ENCODE measurements around the gene SLITRK4.
A peak's percentile ranks its signal among the peaks of the same experiment; 100 is the strongest.

The SLITRK4 gene

DNA sequence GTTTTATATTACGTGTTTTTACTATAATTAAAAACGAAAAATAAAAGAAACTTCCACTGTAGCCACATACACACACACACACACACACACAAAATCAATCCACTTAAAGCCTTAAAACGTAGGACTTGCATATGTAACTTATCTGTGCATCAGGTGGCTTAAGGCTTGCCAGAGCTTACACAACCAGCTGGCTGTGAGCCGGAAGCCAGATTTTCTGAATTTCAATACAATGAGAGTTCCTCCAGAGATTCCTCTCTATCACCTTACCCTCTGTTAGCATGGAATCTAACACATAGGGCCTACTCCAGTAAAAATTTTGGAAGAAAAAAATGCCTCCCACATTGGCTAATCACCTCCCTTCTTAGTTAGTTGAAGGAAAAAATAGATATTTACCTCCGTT is 27.9 kb upstream of the SLITRK4 start:
- no peak for DNase-seq
- TF ChIP-seq, protein P1, sequence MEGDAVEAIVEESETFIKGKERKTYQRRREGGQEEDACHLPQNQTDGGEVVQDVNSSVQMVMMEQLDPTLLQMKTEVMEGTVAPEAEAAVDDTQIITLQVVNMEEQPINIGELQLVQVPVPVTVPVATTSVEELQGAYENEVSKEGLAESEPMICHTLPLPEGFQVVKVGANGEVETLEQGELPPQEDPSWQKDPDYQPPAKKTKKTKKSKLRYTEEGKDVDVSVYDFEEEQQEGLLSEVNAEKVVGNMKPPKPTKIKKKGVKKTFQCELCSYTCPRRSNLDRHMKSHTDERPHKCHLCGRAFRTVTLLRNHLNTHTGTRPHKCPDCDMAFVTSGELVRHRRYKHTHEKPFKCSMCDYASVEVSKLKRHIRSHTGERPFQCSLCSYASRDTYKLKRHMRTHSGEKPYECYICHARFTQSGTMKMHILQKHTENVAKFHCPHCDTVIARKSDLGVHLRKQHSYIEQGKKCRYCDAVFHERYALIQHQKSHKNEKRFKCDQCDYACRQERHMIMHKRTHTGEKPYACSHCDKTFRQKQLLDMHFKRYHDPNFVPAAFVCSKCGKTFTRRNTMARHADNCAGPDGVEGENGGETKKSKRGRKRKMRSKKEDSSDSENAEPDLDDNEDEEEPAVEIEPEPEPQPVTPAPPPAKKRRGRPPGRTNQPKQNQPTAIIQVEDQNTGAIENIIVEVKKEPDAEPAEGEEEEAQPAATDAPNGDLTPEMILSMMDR (IDR thresholded peaks at IDR 0.05): no peak
- H3K36me3 Mint-ChIP-seq (ENCODE audit: low read depth): no peaks in the 10 kb centered on the region
- no peaks in the 10 kb centered on the region for H3K4me1 Mint-ChIP-seq
- H3K27ac Mint-ChIP-seq: no peak overlapping the region
- peaks cover 13% of the 10 kb centered on the region for H3K9me3 Mint-ChIP-seq
- no peaks in the 10 kb centered on the region for H3K27me3 Mint-ChIP-seq (ENCODE audit: low read depth, poor library complexity)
- no peak overlapping the region for H3K4me3 Mint-ChIP-seq

DNA sequence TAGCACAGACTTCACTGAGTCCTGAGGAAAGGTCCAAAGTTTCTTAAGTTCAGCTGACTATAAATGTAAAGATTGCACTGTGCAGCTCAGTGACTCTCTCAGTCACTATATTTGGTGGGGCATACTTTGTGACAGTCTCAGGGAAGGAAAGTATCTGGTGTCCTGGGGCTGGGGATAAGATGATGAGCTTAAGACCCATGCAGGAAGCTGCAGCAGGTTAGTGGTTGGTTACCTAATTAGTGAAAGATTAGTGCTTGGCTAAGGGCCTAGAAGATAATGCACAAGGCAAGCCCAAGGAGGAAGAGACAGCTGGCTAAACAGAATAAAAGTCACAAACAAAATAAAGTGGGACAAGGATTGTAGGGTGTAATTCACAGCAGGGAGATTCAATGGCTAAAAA is 25.4 kb upstream of the SLITRK4 start:
- no peak for DNase-seq
- TF ChIP-seq, protein P1 (IDR thresholded peaks at IDR 0.05): no peak
- Mint-ChIP-seq H3K4me1 (no peaks in the 10 kb centered on the region), H3K9me3 (peaks cover 13% of the 10 kb centered on the region), H3K36me3 (ENCODE audit: low read depth) (no peaks in the 10 kb centered on the region), H3K27me3 (ENCODE audit: low read depth, poor library complexity) (no peaks in the 10 kb centered on the region), H3K27ac (no peak overlapping the region), H3K4me3 (no peak overlapping the region)

- H3K9me3 Mint-ChIP-seq: no peaks in the 10 kb centered on the region
- H3K4me3 Mint-ChIP-seq: no peak overlapping the region
- no peak overlapping the region for H3K27ac Mint-ChIP-seq
- TF ChIP-seq, protein P1 (IDR thresholded peaks at IDR 0.05): peak; percentile 31
- peaks cover 3% of the 10 kb centered on the region for H3K27me3 Mint-ChIP-seq (ENCODE audit: low read depth, poor library complexity)
- DNase-seq: no peak
- no peaks in the 10 kb centered on the region for H3K36me3 Mint-ChIP-seq (ENCODE audit: low read depth)
- H3K4me1 Mint-ChIP-seq: peaks cover 4% of the 10 kb centered on the region
These were observed 12.8 kb upstream of the SLITRK4 start for GRCh38 chrX:143648705-143649104.

DNA sequence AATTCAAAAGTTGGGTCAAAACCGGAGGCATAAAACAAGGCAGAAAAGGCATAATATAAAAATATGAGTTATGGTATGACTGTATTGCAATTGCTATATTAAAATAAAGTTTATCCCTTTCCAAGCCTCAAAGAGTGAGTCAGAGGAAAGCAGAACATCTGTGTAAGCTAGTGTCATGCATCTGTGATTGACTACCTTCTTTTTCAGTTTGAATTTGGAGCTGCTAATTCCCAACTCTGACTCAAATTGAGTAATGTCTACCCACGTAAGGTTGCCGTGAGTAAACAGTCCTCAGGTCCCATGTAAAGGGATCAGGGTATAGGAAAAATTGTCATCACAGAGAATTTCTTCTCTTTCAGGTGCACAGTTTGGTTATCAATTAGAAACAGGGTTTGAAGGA is 6.5 kb upstream of the SLITRK4 start:
- TF ChIP-seq, protein P1 (IDR thresholded peaks at IDR 0.05): no peak
- Mint-ChIP-seq H3K4me3 (no peak overlapping the region), H3K9me3 (peaks cover 4% of the 10 kb centered on the region), H3K27me3 (ENCODE audit: low read depth, poor library complexity) (no peaks in the 10 kb centered on the region), H3K4me1 (peaks cover under 1% of the 10 kb centered on the region), H3K36me3 (ENCODE audit: low read depth) (no peaks in the 10 kb centered on the region), H3K27ac (no peak overlapping the region)
- DNase-seq: no peak

- no peak for DNase-seq
- Mint-ChIP-seq H3K9me3 (peaks cover 40% of the 10 kb centered on the region), H3K27me3 (ENCODE audit: low read depth, poor library complexity) (peaks cover 8% of the 10 kb centered on the region), H3K4me1 (peaks cover 22% of the 10 kb centered on the region), H3K27ac (no peak overlapping the region), H3K36me3 (ENCODE audit: low read depth) (no peaks in the 10 kb centered on the region), H3K4me3 (no peak overlapping the region)
- TF ChIP-seq, protein P1 (IDR thresholded peaks at IDR 0.05): no peak
These were observed 930 bp upstream of the SLITRK4 start for GRCh38 chrX:143636831-143637230.

- peak overlapping the region; percentile 95 for H3K27ac Mint-ChIP-seq
- H3K36me3 Mint-ChIP-seq (ENCODE audit: low read depth): peaks cover 11% of the 10 kb centered on the region
- TF ChIP-seq, protein P1 (IDR thresholded peaks at IDR 0.05): no peak
- H3K27me3 Mint-ChIP-seq (ENCODE audit: low read depth, poor library complexity): peaks cover 10% of the 10 kb centered on the region
- H3K4me3 Mint-ChIP-seq: peak overlapping the region; percentile 93
- peak; percentile 46 for DNase-seq
- peaks cover 28% of the 10 kb centered on the region for H3K4me1 Mint-ChIP-seq
- H3K9me3 Mint-ChIP-seq: peaks cover 48% of the 10 kb centered on the region
These were observed 1.0 kb downstream of the SLITRK4 start for GRCh38 chrX:143634663-143635455.
